HG03097 (cell line): ENCODE data around the gene PARD3.

Experiments
- ATAC-seq: cut with Tn5 transposase; IDR thresholded peaks from one replicate; pipeline ENCODE4 v1.9.1; 2021; ENCODE audit not compliant: unreplicated experiment, low FRiP score

The PARD3 gene

DNA sequence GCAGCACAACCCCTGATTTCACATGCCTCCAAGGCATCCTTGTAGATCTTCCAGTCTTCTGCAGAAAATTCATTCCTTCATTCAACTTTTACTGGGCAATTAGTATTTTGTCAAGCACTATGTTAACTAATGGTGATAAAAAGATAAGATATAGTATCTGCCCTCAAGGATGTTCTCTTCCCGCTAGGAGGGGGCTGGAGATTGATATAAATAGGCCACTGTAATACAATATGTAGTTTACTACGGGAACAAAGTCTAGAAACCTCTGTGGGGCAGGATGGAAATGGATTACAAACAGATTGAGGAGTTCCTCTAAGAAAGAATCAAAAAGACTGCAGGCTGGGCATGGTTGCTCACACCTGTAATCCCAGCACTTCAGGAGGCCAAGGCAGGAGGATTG, 10.3 kb upstream of the PARD3 start:
- ATAC-seq: no peak

DNA sequence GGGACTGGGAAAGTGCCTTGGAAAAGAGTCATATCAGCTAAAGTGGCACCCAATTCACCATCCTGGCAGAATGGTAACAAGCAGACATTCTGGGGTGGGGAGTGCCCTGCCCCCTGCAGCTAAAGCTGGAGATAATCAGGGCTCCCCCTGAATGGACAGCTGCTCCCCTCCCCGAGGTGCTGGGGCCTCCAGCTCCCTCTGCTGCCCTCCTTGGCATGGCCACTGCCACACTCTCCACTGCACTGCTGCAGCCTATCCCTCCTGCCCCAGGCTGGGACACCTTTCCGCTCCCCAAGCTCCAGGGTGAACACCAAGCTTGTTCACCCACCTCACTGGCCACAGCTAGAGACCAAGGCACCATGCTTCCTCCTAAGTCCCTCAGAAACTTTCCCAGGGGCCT, 9.8 kb upstream of the PARD3 start:
- ATAC-seq: no peak

DNA sequence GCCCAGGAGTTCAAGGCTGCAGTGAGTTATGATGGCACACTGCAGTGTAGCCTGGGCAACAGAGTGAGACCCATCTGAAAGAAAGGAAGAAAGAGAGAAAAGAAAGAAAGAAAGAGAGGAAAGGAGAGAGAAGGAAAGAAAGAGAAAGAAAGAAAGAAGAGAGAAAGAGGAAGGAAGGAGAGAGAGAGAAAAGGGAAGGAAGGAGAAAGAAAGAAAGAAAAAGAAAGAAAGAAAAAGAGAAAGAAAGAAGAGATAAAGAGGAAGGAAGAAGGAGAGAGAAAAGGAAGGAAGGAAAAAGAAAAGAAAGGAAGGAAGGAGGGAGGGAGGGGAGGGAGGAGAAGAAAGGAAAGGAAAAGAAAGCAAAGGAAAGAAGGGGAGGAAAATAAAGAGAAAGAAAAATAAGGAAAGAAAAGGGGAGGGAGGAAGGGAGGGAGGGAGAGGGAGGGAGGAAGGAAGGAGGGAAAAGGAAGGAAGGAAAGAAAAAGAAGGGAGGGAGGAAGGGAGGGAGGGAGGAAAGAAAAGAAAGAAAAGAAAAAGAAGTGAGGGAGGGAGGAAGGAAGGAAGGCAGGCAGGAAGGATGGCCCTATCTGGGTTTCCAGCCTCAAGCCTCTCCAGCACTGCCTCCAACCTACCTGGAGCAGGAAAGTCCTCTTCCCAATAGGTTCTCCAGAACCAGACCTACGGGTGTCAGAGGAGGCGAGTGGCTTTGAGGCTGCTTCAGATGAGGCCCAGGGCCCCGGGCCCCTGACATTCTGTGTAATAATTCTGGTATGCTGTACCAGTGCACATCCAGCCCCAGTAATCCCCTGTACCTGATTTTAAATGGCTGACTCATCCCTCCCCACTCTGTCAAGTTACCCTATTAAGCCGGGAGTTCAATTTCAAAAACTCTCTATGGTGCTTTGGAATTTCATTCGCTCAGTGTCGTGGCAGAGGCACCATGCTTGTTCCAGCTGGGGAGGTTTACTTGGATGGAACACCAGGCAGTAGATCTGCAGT, 6.8 kb upstream of the PARD3 start:
- no peak for ATAC-seq

DNA sequence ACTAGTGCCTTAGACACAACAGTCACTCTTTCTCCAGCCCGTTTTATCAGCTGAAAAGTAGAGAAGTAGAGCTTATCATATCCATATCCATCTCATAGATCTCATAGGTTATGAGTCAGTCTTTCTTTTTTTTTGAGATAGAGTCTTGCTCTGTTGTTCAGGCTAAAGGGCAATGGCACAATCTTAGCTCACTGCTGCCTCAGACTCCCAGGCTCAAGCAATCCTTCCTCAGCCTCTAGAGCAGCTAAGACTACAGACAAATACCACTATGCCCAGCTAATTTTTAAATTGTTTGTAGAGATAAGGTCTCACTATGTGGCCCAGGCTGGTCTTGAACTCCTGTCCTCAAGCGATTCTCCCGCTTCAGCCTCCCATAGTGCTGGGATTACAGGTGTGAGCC, 2.5 kb upstream of the PARD3 start:
- no peak for ATAC-seq

DNA sequence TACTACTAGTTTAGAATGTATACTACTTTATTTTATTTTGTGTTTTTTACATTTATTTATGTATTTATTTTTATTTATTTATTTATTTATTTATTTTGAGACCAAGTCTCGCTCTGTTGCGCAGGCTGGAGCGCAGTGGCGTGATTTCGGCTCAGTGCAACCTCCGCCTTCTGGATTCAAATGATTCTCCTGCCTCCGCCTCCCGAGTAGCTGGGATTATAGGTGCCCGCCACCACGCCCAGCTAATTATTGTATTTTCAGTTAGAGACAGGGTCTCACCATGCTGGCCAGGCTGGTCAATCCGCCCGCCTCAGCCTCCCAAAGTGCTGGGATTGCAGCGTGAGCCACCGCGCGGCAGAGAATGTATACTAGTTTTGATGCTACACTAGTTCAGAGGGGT, 2.0 kb upstream of the PARD3 start:
- ATAC-seq: no peak

DNA sequence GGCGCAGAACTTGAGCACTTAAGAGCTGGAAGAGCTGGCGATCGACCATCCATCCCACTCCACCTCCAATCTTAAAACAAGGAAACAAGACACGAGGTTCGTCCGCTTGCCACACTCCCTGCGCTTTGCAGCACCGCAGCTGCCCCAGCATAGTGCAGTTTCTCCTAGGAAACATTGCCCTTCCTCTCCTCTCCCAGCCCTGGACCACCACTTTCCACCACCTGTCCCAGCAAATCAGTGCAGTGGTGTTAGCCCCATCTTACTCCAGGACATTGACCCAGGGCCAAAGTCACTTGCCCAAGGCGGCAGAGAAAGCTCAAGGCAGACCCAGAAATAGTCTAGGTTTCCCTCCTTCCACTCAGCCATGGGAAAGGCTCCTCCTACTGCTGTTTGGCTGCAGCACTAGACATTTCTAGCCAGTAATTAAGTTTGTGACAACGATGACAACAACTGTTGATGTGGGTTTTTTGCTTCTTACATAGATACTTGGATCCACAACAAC, 1.5 kb upstream of the PARD3 start:
- no peak for ATAC-seq

DNA sequence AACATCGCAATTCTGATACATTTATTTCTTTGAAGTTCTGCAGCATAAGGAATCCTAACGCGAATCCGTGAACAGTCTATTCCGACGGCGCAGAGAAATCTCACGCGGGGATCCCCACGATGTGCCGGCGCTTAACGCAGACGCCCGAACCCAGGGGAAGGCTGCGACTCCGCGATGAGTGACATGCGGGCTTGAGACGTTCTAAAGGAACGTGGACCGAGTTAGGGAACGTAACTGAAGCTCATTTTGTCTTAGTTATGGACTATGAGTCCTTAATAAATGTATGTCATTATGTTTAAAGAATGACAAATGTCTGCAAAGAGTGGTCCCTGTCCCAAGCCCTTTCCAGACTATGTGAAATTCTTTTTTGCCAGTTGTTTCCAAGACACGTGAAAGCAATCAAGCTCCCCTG, 995 bp upstream of the PARD3 start:
- no peak for ATAC-seq

DNA sequence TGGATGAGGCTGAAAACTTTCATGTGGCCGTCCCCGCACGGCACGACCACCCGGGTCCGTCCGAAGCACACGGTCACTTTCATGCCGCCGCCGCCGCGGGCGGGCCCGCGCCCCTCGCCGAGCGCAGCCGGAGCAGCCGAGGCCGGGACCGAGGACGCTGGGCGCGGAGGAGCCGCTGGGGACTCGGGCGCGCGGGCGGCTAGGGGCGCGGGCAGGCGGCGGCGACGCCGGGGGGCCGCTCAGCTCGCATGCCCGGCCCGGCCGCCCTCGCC, 247 bp downstream of the PARD3 start:
- peak; percentile 21 for ATAC-seq

DNA sequence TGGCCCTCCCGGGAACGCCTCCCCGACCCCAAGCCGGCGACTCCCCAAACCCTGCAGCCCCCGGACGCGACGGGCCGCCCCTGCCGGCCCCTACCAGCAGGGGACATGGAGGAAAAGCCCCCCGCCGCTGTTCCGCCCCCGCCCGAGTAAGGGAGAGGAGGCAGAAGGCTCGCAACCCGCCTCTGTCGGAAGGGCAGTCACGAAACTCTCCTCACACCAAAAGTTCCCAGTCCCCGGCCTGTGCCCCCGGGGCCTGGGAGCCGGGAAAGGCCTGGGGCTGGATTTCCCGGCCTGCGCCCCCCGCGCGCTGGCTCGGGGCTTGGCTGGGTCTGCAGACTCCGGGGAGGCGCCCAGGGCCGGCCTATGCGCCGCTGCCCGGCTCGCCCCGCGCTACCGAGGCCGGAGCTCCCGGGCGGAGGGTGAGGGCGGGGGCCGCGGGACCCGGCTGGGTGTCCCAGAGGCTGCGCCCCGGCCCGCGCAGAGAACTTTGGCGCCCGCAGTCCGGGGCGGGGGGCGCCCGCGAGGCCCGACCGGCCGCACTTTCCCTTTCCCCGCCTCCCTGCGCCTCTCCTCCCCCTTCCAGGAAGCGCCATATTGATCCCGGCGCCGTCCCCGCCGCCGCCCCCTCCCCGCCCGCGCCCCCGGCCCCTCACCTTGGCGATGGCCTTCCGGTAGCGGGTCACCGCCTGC, 728 bp downstream of the PARD3 start:
- ATAC-seq: peak; percentile 30

DNA sequence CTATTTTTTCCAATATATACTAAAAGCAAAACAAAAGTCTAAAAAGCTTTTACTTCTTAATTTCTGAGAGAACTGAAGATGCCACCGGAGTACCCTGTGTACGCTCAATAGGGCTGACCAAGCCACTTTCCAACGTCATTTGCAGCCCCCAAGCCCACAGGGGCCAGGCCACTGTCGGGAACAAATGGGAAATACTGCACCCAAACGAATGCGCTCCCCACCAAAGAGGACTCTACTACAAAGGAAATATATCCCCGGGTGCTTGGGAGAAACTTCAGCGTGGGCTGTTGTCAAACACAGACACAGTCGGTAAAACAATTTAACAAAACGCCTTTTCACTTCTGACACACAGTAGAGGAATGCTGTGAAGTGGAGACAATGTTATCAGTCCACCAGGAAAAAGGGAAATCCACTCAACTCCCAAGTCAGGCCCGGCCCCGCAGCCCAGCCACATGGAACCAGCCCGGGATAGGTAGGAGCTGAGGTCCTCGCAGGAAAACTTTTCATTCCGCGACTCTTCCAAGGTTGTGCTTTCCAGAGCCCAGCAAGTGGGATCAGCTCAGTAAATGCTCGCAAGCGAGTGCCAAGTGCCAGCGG, 1.4 kb downstream of the PARD3 start:
- ATAC-seq: no peak

DNA sequence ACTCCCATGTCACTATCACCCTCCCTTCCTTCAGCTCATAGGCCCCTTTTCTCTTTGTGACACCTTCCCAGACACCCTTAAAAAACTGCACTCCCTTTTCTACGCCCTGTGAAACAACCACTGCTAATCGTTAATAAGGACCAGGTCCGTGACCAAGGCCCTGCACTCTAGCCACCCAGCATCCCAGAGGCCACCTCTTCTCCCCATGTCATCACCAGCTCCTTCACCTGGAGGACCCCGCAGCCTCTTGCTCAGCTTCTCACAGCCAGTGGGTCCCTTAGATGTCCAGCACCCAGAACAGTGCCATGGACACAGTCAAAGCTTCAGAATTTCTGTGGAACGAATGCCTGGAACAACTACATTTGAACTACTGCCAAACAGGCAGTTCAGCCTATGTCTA, 2.3 kb downstream of the PARD3 start:
- no peak for ATAC-seq

DNA sequence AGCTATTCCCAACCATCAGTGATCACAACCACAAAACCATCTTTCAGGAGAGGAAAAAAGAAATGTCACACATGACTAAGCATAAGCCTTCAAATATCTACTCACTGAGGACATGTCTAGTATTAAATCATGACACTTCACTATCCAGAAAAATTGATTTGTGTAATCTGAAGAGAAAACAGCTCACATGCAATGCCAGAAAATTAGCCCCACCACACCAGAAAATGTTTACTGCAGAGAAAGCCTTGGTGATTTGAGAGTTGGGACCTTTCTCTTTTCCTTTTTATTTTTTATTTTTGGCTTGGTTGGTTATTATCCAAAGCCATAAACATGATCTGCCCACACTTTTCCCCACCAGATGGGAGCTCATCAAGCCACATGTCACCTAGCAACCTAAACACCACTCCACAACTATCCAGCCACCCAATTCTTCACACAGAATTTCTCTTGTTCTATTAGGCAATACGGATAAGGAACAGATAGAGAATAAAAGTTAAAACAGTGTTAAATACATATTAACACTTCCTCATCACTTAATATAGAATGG, 3.1 kb downstream of the PARD3 start:
- ATAC-seq: no peak

DNA sequence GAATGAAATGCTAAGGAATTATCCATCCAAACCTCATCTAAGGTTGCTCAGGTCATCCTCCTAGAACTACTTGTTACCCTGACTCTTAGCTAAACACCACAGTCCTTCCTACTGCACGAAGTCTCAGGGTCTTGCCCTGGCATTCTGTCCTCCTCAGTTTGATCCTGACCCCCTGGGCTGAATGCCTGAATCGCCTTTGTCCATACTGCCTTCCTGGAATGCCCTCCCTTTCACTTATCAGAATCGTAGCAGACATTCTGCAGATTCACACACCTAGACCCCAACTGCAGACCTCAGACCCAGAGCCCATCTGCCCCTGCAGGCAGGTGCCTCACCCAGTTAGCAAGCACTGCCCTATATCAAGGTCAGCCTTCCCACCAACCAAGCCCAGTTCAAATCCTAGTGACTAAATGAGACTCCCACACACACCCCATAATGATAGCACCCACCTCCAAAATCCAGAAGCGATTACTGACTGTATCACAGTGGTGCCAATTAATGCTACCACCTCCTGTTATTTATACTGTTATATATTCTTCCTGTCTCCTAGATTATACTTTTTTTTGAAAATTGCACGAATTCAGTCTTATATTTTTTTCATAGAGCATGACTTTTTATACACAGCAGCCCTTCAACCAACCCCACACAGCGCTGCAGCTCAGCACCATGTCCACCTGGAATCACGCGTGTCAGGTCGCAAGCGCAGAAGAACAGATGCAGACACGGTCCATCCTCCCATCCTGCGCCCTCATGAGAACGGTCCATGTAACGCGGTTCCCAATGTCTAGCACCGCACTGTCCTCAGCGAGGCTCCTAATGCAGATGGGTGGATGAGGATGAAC, 3.7 kb downstream of the PARD3 start:
- ATAC-seq: no peak

DNA sequence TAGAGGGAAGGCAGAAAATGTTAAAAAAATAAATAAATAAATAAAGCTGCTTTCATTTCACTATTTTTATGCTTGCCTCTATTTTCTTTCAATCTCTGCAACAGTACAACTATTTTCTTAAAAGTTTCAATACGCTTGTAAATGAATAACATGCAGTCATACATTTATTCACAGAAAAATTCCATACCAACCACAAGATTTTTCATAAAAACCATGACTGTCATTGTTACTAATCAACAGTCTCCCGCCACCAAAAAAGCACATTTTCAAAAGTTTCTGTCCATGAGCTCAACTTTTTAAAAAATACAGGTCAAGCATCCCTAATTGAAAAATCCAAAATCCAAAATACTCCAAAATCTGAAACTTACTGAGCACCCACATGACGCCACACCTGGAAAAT, 5.3 kb downstream of the PARD3 start:
- ATAC-seq: no peak

DNA sequence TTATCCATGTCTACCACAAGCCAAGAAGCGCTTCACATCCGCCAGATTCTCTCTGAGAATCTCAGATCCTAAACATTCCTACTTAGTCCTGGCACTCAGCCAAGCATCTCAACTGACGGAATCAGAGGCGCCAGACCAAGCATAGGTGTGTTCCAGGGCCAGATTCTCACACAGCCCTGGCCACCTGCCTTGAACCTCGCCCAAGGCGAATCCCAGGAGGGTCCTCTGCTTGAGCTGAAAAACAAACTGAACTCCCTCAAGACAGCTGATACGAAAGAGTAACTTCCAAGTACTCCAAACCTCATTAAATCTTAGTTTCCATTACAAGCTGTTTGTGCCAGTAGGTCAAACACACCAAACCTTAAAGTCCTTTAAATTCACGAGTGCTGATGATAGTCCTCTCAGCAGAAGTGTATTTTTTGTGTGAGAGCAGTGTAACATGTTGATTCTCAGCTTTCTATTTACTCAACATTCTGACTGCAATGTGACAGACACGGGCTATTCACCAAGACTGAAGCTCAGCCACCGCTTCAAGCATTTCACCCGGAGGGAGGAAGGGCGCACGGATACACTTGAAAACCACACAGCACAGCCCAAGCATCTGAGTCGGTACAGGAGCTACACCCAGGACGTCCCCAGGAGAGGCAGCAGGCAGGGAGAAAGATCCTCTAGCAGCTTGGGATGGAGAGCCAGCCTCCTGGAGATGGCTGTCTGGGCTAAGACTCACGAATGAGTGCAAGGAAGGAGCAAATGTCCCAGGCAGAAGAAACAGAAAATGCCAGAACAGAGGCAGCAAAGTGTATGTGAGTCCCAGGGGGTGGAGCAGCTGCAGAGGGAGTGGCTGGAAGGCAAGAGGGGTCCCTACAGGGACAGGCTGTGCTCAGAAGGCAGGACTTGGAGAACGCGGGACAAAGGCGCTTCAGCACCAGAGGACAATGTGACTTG, 6.0 kb downstream of the PARD3 start:
- ATAC-seq: peak; percentile 47

DNA sequence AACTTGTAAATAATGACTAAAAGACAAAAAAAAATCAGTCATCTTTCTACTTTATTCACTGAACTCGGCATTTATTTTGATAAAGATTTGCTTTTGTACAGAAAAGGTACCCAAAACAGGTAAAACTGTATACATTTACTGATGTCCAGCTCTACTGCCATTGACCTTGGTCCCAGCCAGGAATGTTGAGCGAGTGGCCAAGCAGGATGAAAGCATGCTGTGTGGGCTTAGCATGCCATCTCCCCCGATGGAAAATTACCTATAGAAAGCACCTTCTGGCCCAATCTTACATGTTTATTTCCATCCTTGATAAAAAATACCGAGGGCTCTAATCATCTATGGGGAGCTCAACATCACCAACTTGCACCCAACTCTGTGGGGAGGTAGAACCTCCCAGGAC, 6.8 kb downstream of the PARD3 start:
- ATAC-seq: no peak

DNA sequence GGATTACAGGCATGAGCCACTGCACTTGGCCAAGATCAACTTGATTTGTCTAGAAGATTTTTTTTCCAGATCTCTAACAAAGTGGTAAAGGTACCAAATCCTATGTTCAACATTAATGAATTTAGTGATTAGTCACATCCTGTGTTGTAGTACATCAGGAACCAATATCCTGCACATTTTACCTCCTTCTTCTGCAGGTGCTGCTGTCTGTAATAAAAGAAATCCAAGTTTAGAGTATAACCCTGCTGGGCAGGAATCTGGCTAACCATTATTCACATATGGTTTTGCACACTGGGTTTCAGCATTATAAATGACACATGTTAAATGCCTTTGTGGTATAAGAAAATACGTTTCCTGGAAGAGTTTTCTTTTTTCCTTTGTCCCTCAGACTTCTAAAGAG, 10.8 kb downstream of the PARD3 start:
- no peak for ATAC-seq

DNA sequence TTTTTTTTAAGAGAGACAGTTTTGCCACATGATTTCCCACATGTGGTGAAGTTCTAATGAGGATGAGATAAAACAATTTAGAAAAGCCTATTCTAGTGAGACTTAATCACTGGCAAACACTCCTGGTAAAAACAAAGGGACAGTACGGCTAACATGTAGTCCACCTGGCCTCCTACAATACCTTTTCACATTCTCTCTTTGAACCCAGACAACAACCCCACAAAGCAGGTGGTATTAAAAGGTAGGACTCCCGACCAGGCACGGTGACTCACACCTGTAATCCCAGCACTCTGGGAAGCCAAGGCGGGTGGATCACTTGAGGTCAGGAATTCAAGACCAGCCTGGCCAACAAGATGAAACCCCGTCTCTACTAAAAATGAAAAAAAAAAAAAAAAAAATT, 12.4 kb downstream of the PARD3 start:
- no peak for ATAC-seq

DNA sequence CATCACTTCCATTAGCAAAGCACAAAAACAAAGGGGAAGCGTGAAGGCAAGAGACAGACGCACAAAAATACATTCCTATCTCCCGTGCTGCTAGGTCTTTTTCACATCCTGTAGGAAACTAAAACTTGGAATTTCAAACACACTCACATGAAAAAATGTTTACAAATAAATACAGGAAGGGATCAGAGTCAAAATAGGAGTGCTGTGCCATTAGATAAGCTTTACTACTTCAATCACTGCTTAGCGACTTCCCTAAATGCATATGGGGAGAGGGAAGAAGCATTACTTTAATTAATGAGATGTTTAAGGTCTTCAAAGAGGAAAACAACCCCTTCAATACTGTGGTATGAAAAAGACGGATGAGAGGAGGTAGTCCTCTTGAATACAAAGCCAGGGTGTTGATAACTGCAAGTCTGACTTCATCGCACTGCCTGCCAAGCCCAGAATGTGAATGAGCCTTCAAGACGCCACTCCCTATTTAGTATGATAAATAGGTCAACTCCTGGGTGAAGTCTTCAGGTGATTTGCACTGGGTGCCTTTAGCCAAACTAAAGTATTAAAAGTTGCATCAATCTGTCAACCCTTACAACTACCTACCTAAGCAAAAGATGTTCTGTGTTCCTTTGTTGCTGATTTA, 13.9 kb downstream of the PARD3 start:
- no peak for ATAC-seq
